ENCODE measurements around the gene FARS2. TPM values are rescaled to one million over a fixed set of nuclear protein-coding genes. Genes with fewer than 3 reads are reported as not detected.

The FARS2 gene
- total RNA-seq, 1 donor from 2014 or later, result 19.6 TPM

DNA sequence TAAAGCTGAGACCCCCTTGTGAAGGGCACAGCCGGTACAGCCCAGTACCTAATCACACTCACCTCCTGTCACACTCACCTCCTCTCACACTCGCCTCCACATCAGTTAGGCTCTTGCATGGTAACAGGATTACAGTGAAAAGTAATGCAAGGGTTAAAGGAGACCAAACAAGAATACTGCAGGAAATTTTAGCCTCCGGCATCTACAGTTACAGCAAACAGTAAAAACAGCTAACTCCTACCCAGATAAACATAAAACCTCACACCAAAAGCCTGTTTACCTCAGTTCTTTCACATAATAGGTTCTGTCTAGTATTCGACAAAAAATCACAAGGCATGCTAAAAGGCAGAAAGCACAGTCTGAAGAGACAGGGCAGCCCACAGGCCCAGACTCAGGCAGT lies 55.6 kb downstream of the FARS2 start:
- DNase-seq (ENCODE audit: low spot score in 2 of 2) (no peak), FAIRE-seq (no peak)

DNA sequence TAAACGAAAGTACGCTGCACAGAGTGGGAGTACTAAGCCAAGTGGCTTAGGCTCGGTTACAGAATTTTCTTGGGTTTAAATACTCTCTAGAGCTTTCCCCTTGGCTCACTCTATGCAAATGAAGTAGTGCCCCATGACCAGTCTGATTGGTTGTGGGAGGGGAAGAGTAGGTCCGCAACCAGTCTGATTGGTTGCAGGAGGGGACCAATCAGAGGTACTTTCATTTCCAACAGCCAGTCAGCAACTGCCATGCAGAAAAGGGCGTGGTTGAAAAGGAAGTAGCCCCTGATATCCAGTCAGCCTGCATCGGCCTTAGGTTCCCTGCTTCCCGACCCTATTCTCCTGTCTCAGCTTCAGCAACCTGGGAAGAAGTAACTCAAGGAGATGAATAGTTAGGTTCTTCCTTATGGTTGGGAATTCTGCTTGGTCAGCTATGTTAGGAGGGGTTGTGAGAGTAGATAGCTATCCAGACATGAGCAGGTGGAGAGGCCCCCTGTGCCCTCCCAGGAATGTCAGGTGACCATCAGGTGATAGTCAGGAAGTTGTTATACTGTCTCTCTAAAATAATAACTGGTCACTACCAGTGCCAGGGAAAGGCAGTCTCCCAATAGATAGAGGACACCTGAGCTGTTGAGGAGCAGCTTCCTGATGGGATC lies 57.4 kb downstream of the FARS2 start:
- DNase-seq (ENCODE audit: low spot score in 2 of 2), result no peak
- FAIRE-seq, result no peak

DNA sequence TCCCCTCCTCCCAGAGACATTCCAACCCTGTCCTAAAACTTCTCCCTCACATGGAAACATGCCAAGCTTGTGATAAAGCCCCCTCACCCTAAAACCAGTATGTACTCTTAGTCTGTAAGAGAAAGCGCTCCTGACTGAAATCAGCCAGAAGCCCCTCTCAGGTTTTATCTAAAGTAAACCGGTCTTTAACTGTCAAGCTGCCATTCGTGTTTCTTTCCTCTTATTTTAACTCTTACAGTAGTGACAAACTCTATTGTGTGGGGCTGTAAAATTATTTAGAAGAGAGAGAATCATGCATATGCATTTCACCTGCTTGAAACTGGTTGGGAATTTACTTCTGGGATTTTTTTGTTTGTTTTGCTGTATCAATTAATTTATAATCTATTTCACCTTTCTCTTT lies 62.7 kb downstream of the FARS2 start:
- no peak for FAIRE-seq
- no peak for DNase-seq (ENCODE audit: low spot score in 2 of 2)

DNA sequence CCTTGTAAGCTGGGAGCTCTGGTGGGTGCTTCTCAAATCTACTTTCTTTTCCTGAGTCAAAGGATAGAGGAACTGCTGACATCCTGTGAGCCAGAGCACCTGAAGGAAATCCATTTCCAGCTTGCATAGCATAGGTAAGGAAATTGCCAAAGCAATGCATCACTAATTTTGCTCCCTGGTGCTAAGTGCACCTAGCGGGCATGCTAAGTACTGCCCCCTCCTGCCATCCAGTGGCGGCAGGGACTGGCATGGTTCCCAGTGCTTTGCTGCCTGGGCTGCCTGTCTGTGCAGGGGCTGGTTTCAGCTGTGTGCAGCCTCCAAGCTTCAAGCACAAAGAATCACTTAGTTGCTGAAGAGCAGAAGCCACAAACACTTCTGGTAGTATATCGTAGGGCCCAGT lies 63.9 kb downstream of the FARS2 start:
- FAIRE-seq (no peak), DNase-seq (ENCODE audit: low spot score in 2 of 2) (no peak)

DNA sequence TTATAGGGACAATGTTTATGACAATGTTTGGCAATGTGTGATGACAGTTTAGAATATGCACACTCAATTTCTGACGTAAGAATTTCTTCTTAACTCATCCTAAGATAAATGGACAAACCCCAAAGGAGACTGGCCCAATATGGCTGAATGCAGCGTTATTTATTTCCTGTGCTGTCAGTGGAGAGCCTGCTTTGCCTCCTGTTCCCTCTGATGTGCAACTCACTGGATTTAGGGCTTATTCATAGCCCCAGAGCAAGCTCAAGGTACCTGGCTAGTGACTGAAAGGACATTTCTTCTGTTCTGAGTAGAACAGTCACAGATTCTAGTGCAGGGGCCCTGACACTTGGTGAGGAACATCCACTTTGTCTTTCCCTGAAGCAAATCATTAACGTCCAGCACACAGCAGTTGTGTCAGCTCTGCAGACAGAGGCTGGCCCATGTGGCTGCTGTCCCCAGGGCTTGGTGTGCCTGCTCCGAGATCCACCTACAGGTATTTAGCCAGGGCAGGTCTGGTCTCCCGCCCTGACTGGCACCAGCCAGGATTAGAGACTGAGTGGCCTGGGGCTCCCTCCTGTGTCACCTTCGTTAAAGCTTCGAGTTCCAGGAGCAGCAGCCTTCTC lies 64.8 kb downstream of the FARS2 start:
- FAIRE-seq, result no peak

DNA sequence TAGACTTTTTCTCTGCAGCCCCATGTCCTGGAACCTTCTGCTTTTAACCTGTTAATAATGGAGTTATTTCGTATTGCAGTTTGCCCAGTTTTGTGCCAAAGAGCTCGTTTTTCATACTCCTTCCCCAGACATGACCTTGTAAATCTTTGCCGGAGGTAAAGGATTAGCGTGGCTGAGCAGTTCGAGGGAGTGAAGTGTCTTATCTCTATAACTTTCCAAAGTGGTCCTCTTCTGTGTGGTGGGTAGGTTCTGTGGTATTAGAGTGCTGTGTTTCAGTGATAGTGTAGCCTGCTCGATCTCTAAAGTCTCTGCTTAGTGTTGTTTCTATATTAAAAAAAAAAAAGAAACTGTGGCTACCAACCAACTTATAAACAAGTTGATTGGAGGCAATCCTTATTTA lies 67.5 kb downstream of the FARS2 start:
- FAIRE-seq (no peak), DNase-seq (ENCODE audit: low spot score in 2 of 2) (no peak)

More for the DNA sequence above, 64.8 kb downstream of the FARS2 start:
- DNase-seq (ENCODE audit: low spot score in 2 of 2), result no peak

DNA sequence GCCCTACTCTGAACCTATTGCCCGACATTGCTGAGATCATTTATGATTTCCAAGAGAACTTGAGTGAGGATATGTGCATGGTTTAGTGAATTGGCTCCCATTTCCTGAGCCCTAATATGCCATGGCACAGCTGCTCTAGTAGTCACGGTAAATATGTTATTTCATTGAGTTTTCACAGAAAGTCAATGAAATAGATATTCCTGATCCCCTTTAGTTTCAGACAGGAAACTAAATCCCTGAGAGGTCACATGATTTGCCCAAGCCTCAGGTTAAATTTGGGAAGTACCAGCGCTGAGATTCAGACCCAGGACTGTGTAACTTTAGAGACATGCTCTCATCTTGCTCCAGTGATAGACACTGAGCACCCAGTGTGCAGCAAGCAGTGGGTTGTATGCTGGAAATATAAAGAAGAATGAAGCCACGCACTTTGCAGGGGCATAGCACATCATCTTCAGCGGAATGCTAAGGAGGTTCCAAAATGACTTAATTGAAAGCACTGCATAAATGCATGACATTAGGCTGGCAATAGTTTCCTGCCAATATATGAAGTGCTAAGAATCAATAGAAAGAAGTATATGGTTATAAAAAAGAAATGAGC lies 70.6 kb downstream of the FARS2 start:
- FAIRE-seq, result no peak

DNA sequence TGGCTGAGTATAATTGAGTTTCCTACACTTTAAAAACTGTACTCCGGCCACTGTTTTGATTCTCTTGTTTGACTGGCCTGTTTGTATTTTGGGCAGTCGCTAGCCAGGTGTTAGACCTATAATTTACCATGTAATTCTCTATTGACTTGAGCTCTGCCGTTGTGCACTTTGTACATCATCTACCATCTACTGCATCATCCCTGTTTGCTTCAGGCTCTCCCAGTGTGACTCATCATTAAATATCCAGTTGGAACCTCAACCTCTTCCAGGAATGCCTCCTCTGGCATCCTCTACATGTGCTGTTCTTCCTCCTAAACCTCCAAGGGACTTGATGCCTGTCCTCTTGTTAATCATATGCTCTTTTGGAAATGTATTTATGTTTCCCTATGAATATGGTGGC lies 72.3 kb downstream of the FARS2 start:
- FAIRE-seq (no peak), DNase-seq (ENCODE audit: low spot score in 2 of 2) (no peak)

More for the DNA sequence above, 70.6 kb downstream of the FARS2 start:
- no peak for DNase-seq (ENCODE audit: low spot score in 2 of 2)

DNA sequence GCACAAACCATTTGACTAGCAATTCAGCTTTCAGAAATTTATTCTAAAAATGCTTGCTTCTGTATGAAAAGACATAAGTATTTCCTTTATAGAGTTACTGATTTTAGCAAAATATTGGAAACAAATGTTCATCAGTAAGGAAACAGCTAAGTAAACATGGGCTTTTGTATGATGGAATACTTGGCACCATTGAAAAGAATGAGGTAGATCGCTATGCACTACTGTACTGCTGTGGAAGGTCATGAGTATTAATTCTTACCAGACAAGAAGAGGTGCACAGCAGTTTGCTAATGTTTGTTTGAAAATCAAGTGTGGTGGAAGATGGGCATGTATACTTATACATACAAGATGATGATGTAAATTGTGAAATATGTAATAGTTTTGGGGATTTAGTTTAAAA lies 73.0 kb downstream of the FARS2 start:
- no peak for DNase-seq (ENCODE audit: low spot score in 2 of 2)
- FAIRE-seq, result no peak

DNA sequence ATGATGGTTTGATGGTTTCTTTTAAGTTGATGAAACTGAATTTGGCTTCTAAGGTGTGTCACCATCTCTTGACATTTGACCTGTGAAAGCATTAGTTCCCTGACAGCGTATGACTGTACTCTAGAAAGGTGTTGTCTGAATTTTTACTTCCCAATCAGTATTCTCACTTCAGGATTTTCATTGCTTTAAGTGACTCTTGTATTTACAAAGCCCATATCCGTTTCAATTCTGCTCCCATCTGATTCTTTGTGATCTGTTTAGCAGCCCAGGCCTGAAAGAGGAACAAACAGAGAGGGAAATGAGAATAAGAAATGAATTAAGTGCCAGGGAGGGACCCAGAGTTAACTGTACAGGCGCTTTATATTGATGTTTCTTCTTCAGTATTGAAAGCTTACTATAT lies 73.7 kb downstream of the FARS2 start:
- DNase-seq (ENCODE audit: low spot score in 2 of 2), result no peak
- FAIRE-seq, result no peak

DNA sequence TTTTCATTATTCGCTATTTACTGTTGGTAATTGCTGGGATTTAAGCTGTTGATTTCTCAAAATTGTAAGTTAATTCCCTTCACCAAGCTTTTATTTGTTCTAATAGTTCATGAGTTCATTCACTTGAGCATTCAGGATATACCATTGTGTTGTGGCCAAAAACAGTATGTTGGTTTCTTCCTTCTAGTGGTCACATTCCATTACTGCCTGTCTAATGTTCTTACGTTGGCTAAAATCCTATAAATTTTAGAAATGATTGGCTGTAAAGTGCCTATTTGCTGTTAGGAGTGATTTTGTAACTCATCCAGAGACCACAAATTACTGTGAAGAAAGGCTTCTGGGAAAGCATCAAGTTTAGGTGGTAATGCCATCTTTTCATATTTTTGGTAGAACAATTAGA lies 76.3 kb downstream of the FARS2 start:
- DNase-seq (ENCODE audit: low spot score in 2 of 2) (no peak), FAIRE-seq (no peak)

DNA sequence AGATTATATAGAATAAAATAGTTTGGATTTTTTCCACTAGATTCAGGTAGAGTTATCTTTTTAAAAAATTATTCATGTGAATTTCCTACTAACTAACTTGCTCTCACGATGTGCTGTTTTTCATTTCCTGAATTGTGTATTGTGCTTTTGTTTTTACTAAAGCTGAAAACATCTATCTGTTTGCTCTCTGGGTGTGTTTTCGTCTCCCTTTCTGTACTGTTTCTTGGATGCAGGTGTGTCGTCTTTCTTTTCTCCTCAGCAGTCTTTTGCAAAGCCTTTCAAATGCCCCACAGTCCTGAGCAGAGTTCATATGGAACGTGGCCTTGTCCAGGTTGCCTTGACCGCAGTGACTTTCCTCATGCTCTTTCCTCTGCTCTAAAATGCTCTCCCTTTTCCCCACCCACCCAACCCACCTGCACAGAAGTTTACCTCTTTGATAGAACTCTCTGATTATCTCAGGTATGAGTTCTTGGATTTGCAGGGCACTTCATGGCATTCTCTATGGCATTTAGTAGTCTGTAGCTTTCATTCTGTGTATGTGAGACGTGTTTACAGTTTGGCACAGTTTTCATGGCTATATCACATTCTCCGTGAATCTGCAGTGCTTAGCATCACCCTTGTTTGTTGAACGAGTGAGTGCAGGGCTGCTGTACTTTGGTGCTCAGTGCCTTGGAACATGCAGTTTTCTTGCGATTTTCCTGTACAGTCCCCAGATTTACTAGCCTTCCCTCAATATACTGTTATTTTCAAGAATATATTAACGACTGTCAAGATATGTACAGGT lies 77.1 kb downstream of the FARS2 start:
- FAIRE-seq (no peak), DNase-seq (ENCODE audit: low spot score in 2 of 2) (no peak)

DNA sequence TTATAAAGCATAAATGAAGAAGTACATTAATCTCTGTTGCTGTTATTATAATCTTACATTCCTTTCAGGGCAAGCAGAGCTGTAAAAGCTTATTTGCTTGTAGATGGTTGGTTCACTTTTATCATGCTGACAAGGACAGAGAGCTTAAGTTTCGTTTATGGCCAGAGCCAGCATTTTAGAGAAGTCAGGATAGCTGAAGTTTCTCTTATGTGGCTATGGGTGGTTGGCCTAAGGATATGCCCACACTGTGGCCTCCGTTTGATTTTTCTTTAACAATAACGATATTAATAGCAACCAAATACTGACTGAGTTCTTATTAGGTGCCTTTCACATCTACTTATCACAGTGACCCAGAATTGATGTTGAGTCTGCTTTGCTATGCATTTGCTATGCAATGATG lies 78.5 kb downstream of the FARS2 start:
- DNase-seq (ENCODE audit: low spot score in 2 of 2) (no peak), FAIRE-seq (no peak)

DNA sequence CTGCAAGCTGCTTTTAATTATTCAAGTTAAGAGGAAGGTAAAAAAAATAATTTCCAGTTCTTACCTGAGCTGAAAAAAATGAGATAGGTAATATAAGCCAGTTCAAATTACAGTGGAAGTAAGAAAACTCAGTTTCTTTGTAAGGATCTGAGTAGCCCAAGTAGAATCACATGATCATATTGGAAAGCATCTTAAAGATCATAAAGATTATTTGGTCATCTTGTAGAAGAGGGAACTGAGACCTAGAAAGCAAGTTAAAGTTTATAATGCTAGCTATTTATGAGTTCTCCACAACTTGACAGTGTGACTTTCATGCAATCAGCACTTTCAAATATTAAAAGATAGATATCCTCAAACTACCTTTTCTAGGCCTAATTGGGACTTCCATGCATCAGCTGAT lies 80.5 kb downstream of the FARS2 start:
- no peak for FAIRE-seq
- no peak for DNase-seq (ENCODE audit: low spot score in 2 of 2)

DNA sequence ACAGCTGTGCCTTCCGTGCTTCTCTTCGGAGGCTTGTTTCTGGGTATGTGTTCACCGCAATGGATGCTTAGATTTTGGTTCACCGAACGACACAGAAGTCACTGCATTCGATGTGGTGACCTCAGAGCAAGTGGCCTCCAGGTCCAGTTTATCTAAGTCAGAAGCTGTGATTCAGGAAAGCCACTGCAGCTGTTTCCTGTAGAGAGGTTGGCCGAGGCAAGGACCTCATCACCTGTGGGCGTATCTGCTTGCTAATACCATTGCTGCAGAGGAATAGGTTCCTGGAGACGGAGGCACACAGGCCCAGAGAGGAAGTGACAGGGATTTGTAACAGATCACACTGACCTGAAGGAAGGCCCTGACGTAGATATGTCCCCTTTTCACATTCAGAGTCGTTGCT lies 82.7 kb downstream of the FARS2 start:
- DNase-seq (ENCODE audit: low spot score in 2 of 2) (no peak), FAIRE-seq (no peak)

DNA sequence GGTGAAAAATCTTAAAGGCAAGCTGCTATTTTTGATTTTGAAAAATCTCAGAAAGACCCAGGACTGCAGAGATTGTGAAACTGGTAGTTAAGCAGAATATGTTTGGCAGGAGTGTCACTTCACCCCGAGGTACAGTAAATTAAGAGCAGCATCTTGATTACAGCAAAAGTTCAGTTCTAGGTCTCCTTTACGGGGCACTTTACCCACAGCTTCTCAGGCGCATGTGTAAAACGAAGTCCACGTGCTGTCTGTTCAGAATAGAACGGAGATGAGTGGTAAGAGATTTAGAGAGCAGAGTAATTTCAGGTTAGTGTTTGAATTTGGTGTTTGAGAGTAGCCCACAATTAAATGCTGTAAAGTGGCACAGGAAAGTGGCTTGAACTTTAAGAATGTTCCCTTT lies 84.0 kb downstream of the FARS2 start:
- DNase-seq (ENCODE audit: low spot score in 2 of 2), result no peak
- no peak for FAIRE-seq

DNA sequence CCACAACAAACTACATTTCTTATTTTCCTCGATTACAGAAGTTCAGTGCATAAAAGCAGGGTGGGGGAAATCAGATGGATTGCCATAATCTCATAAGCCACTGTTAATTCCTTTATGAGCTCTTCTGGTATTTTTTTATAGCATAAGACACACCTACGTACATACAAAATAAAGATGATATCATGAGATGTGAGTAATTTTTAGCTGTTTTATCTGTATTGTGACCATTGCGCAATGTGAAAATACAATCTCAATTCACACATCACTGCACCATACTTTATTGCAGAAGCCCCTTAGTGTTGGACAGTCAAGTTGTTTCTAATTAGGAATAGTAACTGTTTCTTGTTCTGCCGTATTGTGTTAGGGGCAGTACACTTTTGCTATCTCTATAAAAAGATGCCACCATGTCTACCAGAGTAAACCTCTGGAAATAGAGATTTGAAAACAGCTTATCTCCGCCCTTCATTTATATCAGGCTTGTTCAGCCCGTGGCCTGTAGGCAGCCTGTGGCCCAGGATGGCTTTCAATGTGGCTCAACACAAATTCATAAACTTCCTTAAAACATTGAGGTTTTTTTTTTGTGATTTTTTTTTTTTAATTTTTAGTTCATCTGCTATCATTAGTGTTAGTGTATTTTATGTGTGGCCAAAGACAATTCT lies 90.4 kb downstream of the FARS2 start:
- FAIRE-seq (no peak), DNase-seq (ENCODE audit: low spot score in 2 of 2) (no peak)

DNA sequence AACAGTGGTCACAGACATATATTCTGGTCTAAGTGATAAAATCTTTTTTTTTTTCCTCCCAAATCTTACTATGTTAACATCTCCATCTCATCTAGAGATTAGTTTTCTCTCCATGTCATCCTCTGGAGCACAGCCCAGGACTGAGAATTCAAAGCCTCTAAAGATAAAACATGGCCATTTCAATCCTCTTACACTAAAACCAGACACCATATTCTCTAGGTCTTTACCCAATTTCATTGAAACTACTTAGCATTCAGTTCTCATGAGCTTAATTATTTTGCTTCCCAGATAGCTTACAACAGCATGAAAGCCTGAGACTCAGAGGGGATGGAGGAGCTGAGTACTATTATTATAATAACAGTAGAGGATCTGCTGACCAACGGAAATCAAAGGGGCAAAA lies 92.7 kb downstream of the FARS2 start:
- DNase-seq (ENCODE audit: low spot score in 2 of 2), result no peak
- no peak for FAIRE-seq

DNA sequence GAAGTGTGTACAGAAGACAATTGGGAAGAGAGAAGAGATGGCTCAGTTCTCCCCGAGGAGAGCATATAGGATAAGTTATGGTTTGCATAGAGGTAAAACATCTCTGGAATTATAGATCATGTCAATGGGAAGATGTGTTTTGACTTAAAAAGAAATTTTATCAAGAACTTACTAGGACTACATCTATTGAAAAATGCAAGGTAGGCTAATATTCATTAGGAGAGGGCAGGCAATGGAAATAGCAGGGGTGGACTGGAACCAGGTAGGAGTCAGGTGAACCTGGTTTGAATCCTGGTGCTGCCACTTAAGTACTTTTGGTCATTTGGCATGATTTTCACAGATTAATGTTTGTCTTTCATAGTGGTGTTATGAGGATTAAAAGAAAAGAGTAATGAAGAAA lies 96.2 kb downstream of the FARS2 start:
- DNase-seq (ENCODE audit: low spot score in 2 of 2) (no peak), FAIRE-seq (no peak)

DNA sequence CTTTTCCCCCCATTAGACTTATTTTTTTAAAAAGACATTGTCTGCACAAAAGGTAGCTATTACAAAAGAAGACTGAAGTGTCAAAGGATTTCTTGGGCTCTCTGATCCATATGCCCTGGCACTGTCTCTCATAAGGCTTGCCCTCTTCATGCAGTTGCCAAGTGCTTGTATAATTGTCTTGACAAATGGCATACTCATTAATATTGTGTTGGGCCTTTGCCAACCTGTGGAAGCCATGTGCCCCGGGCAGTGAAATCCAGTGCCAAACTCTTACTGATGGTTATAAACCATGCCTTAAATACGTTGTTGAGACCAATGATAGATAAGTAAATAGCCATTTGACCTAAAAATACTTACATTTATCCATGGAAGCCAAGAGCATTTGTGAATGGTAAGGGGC lies 98.1 kb downstream of the FARS2 start:
- no peak for FAIRE-seq
- DNase-seq (ENCODE audit: low spot score in 2 of 2), result no peak

DNA sequence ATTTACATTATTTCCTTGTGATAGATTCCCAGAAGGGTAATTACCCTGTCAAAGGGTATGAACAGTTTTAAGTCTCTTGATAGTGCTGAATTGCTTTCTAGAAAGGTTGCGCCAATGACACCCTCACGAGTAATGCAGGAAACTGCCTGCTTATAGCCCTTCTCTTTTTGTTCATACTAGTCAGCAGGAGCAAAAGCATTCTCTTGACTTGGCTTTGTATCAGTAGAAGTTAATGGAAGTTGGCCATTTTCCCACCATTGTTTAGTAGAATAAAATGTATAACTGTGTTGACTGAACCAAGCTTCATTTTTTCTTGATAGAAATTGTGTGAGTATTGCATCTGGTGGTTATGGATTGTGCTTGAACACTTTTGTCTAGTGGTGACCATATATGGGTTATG lies 100.1 kb downstream of the FARS2 start:
- FAIRE-seq, result no peak
- no peak for DNase-seq (ENCODE audit: low spot score in 2 of 2)

Measured in frontal cortex (tissue), 4 donors.